DMS153 treated with DMSO at 0.1 percent for 48 hours (cell line): ENCODE data around the gene HMX2.
"Not testable (repeated sequence)": the region's sequence is repeated elsewhere in the genome, so short reads cannot be mapped to it uniquely, and the experiment has no call there.

Experiments
- DNase-seq: peaks from one replicate; lab custom pipeline; 2025; ENCODE audit not compliant: unreplicated experiment; lab: John Stamatoyannopoulos, UW

Gene HMX2

GRCh38 chr10:123150986-123151736, 3.2 kb downstream of the HMX2 start:
- no peak for DNase-seq

GRCh38 chr10:123151737-123152135, 3.8 kb downstream of the HMX2 start:
- DNase-seq = no peak

GRCh38 chr10:123153486-123154091, 5.7 kb downstream of the HMX2 start:
- no peak for DNase-seq

DNA sequence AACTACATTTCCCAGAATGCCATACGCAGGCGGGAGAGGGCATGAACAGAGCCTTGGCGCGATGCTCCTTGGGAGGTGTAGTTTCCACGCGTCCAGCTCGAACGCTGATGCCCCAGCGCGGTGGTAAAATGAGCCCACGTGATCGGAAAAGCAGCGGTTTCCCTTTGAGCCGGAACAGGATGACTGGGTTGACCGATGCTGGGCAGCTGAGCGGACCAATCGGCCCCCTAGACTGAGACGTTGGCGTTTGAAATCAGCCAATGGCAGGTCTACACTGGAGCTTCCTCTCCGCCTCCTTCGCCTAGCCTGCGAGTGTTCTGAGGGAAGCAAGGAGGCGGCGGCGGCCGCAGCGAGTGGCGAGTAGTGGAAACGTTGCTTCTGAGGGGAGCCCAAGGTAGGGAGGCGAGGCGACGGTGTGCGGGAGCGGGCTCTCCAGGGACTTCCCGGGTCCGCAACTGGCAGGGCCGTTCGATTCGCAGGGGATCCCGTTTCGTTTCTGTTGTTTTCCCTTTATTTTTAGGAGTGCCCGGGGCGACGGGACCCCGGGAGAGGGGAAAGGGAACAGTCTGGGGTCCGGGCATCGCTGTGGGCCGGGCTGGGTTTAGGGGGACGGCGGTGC, 6.3 kb downstream of the HMX2 start, which contains the start of gene BUB3:
BUB3 (plus strand) TSS at position 311 of the 619 bp plus-strand sequence. CDS start 516 bp downstream, outside the sequence.
- DNase-seq = peak; percentile 98

GRCh38 chr10:123154711-123155505, 7.0 kb downstream of the HMX2 start:
- no peak for DNase-seq

- no peak for DNase-seq
These were observed 8.1 kb downstream of the HMX2 start for GRCh38 chr10:123156078-123156477.

DNA sequence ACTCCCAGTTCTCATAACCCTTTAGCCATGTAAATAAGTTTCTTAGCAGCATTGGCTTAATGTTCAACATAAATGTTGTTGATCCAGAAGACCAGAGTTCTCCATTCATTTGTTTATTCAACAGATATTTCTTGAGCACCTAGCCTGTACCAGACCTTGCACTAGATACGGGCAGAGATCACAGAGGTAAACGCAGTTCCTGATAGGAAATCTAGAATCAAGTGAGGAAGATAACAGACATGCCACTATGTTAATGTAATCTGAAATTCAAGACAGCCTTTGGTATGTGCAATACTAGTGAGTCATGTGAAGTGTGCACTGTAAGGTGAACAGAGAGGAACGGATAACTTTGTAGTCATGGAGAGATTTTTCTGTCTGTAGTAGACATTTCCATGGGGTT, 9.3 kb downstream of the HMX2 start:
- no peak for DNase-seq

DNA sequence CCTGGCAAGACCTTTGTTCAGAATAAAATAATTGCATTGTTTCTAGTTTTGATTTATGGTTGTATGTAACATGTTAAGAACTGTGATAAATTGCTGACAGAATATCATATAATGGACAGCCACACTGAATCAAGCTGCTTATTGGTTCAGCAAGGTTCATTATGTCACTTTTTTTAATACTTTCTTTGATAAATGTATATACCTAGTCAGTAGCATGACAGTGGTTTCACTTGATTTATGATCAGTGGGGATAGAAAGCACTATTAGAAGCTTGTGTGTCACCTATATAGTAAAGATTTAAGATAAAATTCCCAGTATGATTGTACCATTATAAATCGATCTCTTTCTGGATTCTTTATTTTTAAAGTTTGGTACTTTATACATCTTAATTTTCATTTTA, 10.7 kb downstream of the HMX2 start:
- DNase-seq = no peak

DNA sequence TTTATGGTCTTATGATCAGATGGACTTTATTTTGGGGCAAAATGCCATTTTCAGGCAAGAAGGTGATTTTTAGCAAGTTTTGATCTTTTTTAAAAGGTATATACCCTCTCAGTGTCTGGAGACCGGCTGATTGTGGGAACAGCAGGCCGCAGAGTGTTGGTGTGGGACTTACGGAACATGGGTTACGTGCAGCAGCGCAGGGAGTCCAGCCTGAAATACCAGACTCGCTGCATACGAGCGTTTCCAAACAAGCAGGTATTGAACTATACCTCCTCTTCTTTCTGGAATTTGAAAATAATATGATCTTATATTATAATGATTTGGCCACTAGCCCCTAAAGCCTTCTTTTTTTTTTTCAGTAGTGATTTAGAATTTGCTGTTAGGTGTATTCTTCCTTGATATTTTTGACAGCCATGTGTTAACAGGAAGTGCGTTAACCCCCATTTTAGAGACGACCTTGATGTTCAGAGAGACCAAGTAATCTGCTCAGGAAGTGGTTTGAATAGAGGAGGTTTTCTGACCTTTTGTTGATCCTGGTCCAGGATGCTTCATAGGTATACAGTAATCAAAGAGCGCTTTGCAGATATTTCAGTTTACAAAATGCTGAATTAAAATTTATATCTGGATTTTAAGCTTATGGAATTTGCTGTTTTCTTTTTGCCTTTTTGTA, 12.5 kb downstream of the HMX2 start:
- no peak for DNase-seq

DNA sequence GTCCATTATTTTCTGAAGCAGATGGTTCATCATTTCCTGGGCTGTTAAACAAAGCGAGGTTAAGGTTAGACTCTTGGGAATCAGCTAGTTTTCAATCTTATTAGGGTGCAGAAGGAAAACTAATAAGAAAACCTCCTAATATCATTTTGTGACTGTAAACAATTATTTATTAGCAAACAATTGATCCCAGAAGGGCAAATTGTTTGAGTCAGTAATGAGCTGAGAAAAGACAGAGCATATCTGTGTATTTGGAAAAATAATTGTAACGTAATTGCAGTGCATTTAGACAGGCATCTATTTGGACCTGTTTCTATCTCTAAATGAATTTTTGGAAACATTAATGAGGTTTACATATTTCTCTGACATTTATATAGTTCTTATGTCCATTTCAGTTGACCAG, 16.4 kb downstream of the HMX2 start:
- no peak for DNase-seq

DNA sequence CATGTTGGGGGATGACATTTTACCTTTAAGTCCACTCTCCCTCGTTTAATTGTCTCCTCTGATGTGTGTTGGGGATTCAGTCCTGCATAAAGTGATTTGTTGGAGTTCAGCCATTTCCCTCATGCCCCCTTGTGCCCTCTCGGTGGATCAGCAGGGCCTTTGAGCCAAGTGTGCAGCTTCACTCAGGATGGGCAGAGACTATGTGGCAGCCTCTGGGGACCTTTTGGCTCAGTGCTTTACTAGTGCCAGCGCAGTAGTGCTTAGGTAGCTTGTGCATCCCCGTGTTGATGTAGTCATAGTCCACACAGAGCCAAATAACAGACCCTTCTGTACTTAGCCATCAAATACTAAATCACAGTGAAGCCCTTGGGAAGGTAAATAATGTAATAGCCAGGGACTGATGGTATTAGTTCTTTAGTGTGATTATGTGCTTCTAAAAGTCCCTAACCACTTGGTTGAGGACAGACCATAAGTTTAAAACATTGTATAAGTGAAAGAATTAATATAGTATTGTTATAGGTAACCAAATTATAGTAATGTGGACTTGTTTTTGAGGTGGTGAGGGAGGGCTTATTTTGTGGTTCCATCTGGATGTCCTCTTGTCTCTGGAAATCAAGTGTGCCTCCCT, 17.6 kb downstream of the HMX2 start:
- DNase-seq = no peak

DNA sequence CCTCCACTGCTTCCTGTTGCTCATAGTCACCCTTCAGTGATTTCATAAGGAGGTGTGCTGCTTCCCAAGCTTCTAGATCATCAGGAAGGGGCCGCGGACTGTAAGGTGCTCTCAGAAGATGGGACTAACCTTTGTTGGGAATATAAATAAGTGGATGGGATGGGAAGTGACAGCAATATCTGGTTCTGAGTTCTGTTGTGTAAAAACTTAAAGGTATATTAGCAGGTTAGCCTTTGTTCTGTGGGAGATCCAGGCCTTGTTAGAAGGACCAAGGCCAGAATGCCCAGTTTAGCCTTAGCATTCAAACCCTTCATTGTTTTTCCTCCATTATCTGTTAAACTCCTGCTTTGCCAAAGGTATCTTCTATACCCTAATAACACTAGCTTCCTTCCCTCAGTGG, 18.7 kb downstream of the HMX2 start:
- no peak for DNase-seq

GRCh38 chr10:123170961-123171360, 23.0 kb downstream of the HMX2 start:
- DNase-seq = no peak

DNA sequence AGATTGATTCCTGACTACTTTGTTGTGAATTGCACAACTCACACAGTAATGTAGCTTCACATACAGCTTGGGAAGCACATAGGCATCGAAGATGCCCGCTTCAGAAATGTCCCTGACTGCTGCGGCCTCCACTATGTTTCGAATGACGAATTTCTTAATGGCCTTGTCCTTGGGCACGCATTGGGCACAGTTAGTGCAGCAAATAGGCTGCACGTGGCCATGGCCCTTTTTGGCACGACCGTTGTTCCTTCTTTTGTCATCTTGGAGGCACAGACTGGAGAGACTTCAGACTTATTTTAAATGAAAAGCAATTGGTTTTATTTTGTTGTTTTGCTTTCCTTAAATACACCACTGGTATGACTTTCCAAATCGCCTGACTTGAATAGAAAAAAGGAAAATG, 23.7 kb downstream of the HMX2 start:
- not testable (repeated sequence) for DNase-seq

- no peak for DNase-seq
These were observed 27.8 kb downstream of the HMX2 start for GRCh38 chr10:123175389-123176387.

DNA sequence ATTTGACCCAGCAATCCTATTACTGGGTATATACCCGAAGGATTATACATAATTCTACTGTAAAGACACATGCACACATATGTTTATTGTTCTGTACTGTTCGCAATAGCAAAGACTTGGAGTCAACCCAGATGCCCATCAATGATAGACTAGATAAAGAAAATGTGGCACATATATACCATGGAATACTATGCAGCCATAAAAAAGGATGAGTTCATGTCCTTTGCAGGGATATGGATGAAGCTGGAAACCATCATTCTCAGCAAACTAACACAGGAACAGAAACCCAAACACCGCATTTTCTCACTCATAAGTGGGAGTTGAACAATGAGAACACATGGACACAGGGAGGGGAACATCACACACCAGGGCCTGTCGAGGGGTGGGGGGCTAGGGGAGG, 30.5 kb downstream of the HMX2 start:
- not testable (repeated sequence) for DNase-seq

DNA sequence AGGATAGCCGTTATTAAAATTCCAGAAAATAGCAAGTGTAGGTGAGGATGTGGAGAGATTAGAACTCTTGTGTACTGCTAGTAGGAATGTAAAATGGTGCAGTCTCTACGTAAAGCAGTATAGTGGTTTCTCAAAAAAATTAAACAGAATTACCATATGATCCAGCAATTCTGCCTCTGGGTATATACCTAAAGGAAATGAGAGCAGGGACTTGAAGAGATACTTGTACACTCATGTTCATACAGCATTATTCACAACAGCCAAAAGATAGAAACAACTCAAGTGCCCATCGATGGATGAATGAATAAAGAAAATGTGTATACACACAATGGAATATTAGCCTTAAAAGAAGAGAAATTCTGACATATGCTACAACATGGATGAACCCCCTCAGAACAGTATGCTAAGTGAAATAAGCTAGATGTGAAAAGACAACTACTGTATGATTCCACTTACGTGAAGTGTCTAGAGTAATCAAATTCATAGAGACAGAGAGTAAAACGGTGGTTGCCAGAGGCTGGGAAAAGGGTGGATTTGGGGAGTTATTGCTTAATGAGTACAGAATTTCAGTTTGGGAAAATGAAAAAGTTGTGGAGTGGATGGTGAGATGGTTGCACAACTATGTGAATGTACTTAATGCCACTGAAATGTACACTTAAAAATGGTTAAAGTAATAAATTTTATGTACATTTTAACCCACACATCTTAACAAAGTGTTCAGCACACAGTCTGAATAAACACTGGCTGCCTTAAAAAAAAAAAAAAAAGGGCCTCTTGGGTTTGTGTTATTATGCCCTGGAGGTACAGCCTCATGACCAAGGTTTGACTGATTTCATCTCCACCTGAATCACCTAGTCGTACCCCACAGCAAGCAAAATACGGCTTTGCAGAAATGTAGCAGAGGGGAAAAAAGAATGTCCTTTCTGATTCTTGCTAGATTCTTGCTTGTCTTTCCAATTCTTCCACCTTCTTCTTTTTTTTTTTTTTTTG, 32.5 kb downstream of the HMX2 start:
- no peak for DNase-seq

GRCh38 chr10:123183724-123184123, 35.8 kb downstream of the HMX2 start:
- no peak for DNase-seq
